SJSA1 (cell line): ENCODE results near the gene EFEMP2. TPM values are rescaled to one million over a fixed set of nuclear protein-coding genes. Genes with fewer than 3 reads are reported as not detected.

Experiments used
- DNase-seq, 2 experiments: peaks; one replicate each; pipeline ENCODE4 v3.0.0-alpha.2; 2015 to 2020; ENCODE audit warnings: low spot score in 2 of 2, low read depth in 1 of 2
- H3K27ac ChIP-seq: fragments of 250-450 bp; sonication (Bioruptor Pico); 2 replicates; pipeline ENCODE4 v1.5.1; 2020; ENCODE audit warnings: mild to moderate bottlenecking, moderate library complexity
- H3K27me3 ChIP-seq: fragments of 250-450 bp; sonication (Bioruptor Pico); replicated peaks from 2 replicates; pipeline ENCODE4 v1.5.1; 2020; ENCODE audit warnings: mild to moderate bottlenecking, moderate library complexity
- H3K36me3 ChIP-seq: fragments of 250-450 bp; sonication (Bioruptor Pico); 2 replicates; pipeline ENCODE4 v1.5.1; 2020; ENCODE audit warnings: mild to moderate bottlenecking
- H3K4me1 ChIP-seq: fragments of 250-450 bp; sonication (Bioruptor Pico); replicated peaks from 2 replicates; pipeline ENCODE4 v1.6.1; 2021; ENCODE audit warnings: mild to moderate bottlenecking
- H3K4me3 ChIP-seq: fragments of 250-450 bp; sonication (Bioruptor Pico); 2 replicates; pipeline ENCODE4 v1.5.1; 2020; ENCODE audit warnings: mild to moderate bottlenecking
- H3K9me3 ChIP-seq: fragments of 250-450 bp; sonication (Bioruptor Pico); replicated peaks from 2 replicates; pipeline ENCODE4 v1.5.1; 2020; ENCODE audit warnings: mild to moderate bottlenecking
- total RNA-seq: library from RNA; depleted of rRNA; stranded (reverse); fragments of >200 nt; shearing (Covaris generic); gene quantifications from 2 replicates; pipeline ENCODE4 v1.2.3, GENCODE V29; 2014

The EFEMP2 gene
- total RNA-seq, 1 experiment from 2014 or later: 194 TPM

- Histone ChIP-seq H3K27me3 (no peaks in the 10 kb centered on the region), H3K9me3 (peaks cover 5% of the 10 kb centered on the region; the same call in 1 of the 2 replicates), H3K36me3 (peaks cover 42% of the 10 kb centered on the region), H3K27ac (peak overlapping the region; percentile 93), H3K4me1 (peaks cover 89% of the 10 kb centered on the region), H3K4me3 (no peak overlapping the region)
- no peak for DNase-seq
Observed at GRCh38 chr11:65915101-65915820, 42.7 kb upstream of the EFEMP2 start.

GRCh38 chr11:65912845-65913244 is 40.2 kb upstream of the EFEMP2 start:
- H3K36me3 ChIP-seq: peaks cover 23% of the 10 kb centered on the region
- DNase-seq: peak; percentile 90 to 94
- H3K27me3 ChIP-seq: no peaks in the 10 kb centered on the region
- H3K27ac ChIP-seq: peak overlapping the region; percentile 93
- no peaks in the 10 kb centered on the region for H3K9me3 ChIP-seq
- peaks cover 91% of the 10 kb centered on the region for H3K4me1 ChIP-seq
- no peak overlapping the region for H3K4me3 ChIP-seq

- H3K36me3 ChIP-seq: peaks cover 14% of the 10 kb centered on the region
- H3K4me3 ChIP-seq: no peak overlapping the region
- no peaks in the 10 kb centered on the region for H3K27me3 ChIP-seq
- DNase-seq: peak; percentile 98 to 99
- H3K4me1 ChIP-seq: peaks cover 83% of the 10 kb centered on the region
- no peaks in the 10 kb centered on the region for H3K9me3 ChIP-seq
- peak overlapping the region; percentile 93 for H3K27ac ChIP-seq
Observed at GRCh38 chr11:65911682-65912568, 39.3 kb upstream of the EFEMP2 start.

DNA sequence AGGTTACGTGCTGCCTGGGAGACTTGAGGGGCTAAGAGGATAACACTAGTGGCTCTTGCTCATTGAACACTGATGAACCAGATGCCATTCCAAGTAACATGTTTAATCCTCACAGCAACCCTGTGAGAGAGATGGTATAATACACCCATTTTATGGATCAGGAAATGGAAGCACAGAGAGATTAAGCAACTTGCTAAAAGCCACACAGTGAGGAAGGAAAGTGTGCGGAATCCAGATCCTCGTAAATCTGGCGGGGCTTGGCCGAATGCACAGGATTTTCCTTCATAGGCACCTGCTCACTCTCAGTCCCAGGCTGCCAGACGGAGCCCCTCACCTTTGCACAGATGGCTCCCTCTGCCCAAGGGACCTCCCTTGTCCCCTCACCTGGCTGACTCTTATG is 35.3 kb upstream of the EFEMP2 start:
- Histone ChIP-seq H3K9me3 (no peaks in the 10 kb centered on the region), H3K27me3 (no peaks in the 10 kb centered on the region), H3K27ac (no peak overlapping the region), H3K4me3 (no peak overlapping the region), H3K4me1 (peaks cover 69% of the 10 kb centered on the region), H3K36me3 (no peaks in the 10 kb centered on the region)
- no peak for DNase-seq

GRCh38 chr11:65906602-65907001 is 34.0 kb upstream of the EFEMP2 start:
- Histone ChIP-seq H3K4me1 (peaks cover 69% of the 10 kb centered on the region), H3K27me3 (no peaks in the 10 kb centered on the region), H3K4me3 (no peak overlapping the region), H3K36me3 (no peaks in the 10 kb centered on the region), H3K27ac (no peak overlapping the region), H3K9me3 (no peaks in the 10 kb centered on the region)
- DNase-seq: no peak

GRCh38 chr11:65903715-65904114 is 31.1 kb upstream of the EFEMP2 start:
- Histone ChIP-seq H3K27ac (peak overlapping the region; percentile 90), H3K36me3 (peaks cover 15% of the 10 kb centered on the region), H3K9me3 (no peaks in the 10 kb centered on the region), H3K4me3 (no peak overlapping the region; the same call in 1 of the 2 replicates), H3K4me1 (peaks cover 53% of the 10 kb centered on the region), H3K27me3 (no peaks in the 10 kb centered on the region)
- no peak for DNase-seq

DNA sequence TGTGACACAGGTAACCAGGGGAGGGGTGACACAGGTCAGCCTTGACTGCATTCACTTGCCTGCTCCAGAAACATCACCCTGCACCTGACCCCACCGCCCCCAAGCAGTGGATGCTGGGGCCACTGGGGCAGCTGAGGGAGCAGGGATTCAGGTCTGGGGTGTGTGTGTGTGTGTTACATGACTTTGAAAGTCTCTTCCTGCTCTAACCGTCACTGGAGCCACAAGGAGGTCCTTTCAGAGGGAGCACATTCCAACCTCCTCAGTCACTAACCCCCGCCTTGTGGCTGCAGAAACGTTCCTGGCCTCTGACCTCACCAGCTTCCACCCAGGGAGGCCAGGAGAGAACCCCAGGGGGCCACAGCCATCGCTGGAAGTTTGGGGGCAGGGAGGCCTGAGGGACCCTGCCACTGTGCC is 30.5 kb upstream of the EFEMP2 start:
- peak overlapping the region; percentile 3; the same call in 1 of the 2 replicates for H3K4me3 ChIP-seq
- H3K27ac ChIP-seq: peak overlapping the region; percentile 90
- H3K9me3 ChIP-seq: no peaks in the 10 kb centered on the region
- H3K27me3 ChIP-seq: no peaks in the 10 kb centered on the region
- peak; percentile 99 to 100 for DNase-seq
- peaks cover 21% of the 10 kb centered on the region for H3K36me3 ChIP-seq
- H3K4me1 ChIP-seq: peaks cover 58% of the 10 kb centered on the region

- H3K36me3 ChIP-seq: peaks cover 42% of the 10 kb centered on the region
- no peaks in the 10 kb centered on the region for H3K27me3 ChIP-seq
- H3K4me1 ChIP-seq: peaks cover 69% of the 10 kb centered on the region
- DNase-seq: no peak
- no peaks in the 10 kb centered on the region for H3K9me3 ChIP-seq
- H3K4me3 ChIP-seq: peak overlapping the region; percentile 91
- peak overlapping the region; percentile 55 for H3K27ac ChIP-seq
Observed at GRCh38 chr11:65900899-65901180, 28.2 kb upstream of the EFEMP2 start.

DNA sequence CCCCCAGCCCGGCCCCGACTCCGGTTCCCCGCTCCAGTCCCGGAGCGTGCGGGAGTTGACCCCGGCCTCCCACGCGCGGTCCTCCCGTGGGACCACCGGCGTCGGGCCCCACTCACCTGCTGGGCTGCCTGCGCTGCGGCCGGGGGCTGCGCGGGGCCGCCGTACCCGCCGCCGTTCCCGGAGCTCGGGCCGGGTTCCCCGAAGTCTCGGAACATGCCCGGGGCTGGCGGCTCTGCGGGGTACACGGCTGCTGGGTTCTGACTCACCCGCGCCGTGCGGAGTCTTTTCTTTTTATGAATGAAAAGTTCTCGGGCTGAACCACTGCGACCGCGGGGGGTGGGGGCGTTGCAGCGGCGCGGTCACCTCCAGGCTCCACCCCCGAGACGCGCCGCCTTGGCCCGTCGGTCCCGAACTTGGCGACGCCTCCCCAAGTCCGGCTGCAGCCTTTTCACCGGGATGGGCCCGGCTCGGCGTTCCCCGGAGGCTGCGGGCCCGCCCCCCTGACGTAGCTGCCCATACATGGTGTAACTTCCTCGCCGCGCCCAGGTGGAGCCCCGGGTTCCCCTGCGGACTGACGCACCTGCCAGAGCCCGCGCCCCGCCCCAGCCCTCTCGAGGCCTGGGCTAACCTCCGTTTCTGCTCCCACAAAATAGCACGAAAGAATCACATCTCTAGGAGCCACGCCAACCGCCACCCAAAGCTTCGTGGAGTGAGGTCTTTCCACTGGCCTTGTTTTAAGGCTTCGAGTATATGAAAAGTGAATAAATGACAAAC is 27.7 kb upstream of the EFEMP2 start, which contains the start of gene FOSL1:
Gene FOSL1 (minus strand): TSS at position 264 of the 774 bp plus-strand sequence. CDS start 49 bp downstream, at position 215.
- peak; percentile 100 for DNase-seq
- H3K4me3 ChIP-seq: peak within 1 kb of the TSS; percentile 91
- H3K27ac ChIP-seq: peak within 1 kb of the TSS; percentile 93
- H3K36me3 ChIP-seq: peaks cover 48% of the 10 kb centered on the region
- no peaks in the 10 kb centered on the region for H3K27me3 ChIP-seq
- no peaks in the 10 kb centered on the region for H3K9me3 ChIP-seq
- peaks cover 74% of the 10 kb centered on the region for H3K4me1 ChIP-seq

GRCh38 chr11:65899356-65900124 is 26.9 kb upstream of the EFEMP2 start:
- Histone ChIP-seq H3K4me1 (peaks cover 74% of the 10 kb centered on the region), H3K4me3 (peak overlapping the region; percentile 91)
- DNase-seq: peak; percentile 96

DNA sequence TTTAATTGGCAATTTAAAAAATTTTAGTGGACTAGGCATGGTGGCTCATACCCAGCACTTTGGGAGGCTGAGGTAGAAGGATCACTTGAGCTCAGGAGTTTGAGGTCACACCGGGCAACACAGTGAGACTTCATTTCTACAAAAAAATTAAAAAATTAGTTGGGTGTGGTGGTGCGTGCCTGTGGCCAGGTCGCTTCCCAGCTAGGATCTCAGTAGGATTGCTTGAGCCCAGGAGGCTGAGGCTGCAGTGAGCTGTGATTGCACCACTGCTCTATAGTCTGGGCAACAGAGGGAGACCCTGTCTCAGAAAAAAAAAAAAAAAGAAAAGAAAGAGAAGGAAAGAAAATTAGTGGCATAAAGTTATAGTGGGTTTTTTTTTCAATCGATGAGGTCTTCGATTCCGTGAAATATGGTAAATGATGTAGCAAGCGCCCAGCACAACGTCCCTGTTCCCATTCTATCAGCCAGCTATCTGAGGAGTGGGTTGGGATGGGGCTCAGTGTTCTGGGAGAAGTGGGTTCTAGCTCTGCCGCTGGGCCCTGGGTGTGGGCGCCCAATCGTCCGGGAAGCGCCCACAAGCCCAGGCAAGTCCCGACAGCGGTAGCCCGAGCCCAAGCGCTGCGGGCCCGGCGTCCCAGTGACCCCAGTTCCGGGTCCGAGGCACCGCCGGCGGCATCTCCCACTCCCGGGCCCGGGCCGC is 26.2 kb upstream of the EFEMP2 start:
- H3K4me1 ChIP-seq: peaks cover 72% of the 10 kb centered on the region
- H3K27ac ChIP-seq: peak overlapping the region; percentile 93
- no peaks in the 10 kb centered on the region for H3K27me3 ChIP-seq
- peaks cover 63% of the 10 kb centered on the region for H3K36me3 ChIP-seq
- peak overlapping the region; percentile 91 for H3K4me3 ChIP-seq
- no peaks in the 10 kb centered on the region for H3K9me3 ChIP-seq
- DNase-seq: no peak

More at GRCh38 chr11:65899356-65900124, 26.9 kb upstream of the EFEMP2 start:
- peaks cover 55% of the 10 kb centered on the region for H3K36me3 ChIP-seq
- H3K27me3 ChIP-seq: no peaks in the 10 kb centered on the region
- peak overlapping the region; percentile 93 for H3K27ac ChIP-seq
- H3K9me3 ChIP-seq: no peaks in the 10 kb centered on the region

DNA sequence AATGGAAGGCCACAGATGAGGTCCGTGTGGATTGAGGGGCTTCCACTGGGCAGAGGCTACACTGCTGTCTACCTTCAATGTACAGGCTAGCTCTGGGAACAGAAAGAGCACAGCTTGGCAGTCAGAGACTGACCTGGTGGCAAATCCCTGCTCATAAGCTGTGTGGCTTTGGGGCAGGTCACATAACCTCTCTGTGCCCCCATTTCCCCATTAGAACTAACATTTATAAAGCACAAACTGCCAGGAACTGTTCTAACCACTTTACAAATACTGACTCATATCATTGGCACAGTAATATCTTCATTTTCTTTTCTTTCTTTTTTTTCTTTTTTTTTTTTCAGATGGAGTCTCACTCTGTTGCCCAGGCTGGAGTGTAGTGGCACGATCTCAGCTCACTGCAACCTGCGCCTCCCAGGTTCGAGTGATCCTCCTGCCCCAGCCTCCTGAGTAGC is 24.4 kb upstream of the EFEMP2 start:
- no peak for DNase-seq
- Histone ChIP-seq H3K4me1 (peaks cover 66% of the 10 kb centered on the region), H3K36me3 (peaks cover 79% of the 10 kb centered on the region), H3K4me3 (peak overlapping the region; percentile 6; the same call in 1 of the 2 replicates), H3K27me3 (no peaks in the 10 kb centered on the region), H3K27ac (no peak overlapping the region), H3K9me3 (no peaks in the 10 kb centered on the region)
